ENCODE data around the gene TBCA. TPM values are rescaled to one million over a fixed set of nuclear protein-coding genes. Genes with fewer than 3 reads are reported as not detected.

The TBCA gene
- total RNA-seq, 1 experiment from 2014 or later: 330 TPM

GRCh38 chr5:77644371-77645157, 131.6 kb downstream of the TBCA start:
- Mint-ChIP-seq H3K9me3 (peaks cover 2 to 8% of the 10 kb centered on the region in 2 experiments), H3K4me1 (peaks cover 21 to 49% of the 10 kb centered on the region in 2 experiments), H3K4me3 (peak overlapping the region; percentile 39 to 86; a peak in 4 of 5 replicates), H3K27ac (no peak overlapping the region; a peak in 1 of 7 replicates), H3K36me3 (ENCODE audit: insufficient read depth in 1 of 3, low read depth in 3 of 3) (peaks cover 0 to 1% (median 0%) of the 10 kb centered on the region in 3 experiments; a peak in 1 of 7 replicates), H3K27me3 (ENCODE audit: low read depth) (peaks cover 99% of the 10 kb centered on the region)
- whole genome bisulfite sequencing (ENCODE audit: extremely low coverage, insufficient read length, low lambda C conversion rate): no CpG with 5 or more reads among the region's 33 CpGs
- no peak overlapping the region for H2AFZ ChIP-seq (ENCODE audit: low read length)
- no peaks in the 10 kb centered on the region for H3K4me1 ChIP-seq (ENCODE audit: insufficient read depth, low read length)
- H3K4me2 ChIP-seq (ENCODE audit: insufficient read depth, insufficient read length, low read length): peak overlapping the region; percentile 70
- H4K91ac ChIP-seq (ENCODE audit: insufficient read length, low read depth, low read length): no peak overlapping the region
- H3K23me2 ChIP-seq (ENCODE audit: insufficient read length, low read depth, low read length, poor library complexity, severe bottlenecking): peaks cover 4% of the 10 kb centered on the region
- no peaks in the 10 kb centered on the region for H3K9me3 ChIP-seq (ENCODE audit: control insufficient read depth, low read depth, low read length)
- no peak overlapping the region for H2AK5ac ChIP-seq (ENCODE audit: insufficient read length, low read length)
- H3K4ac ChIP-seq (ENCODE audit: low read depth, low read length): no peak overlapping the region
- H3K27me3 ChIP-seq (ENCODE audit: insufficient read depth, low read length): peaks cover 83% of the 10 kb centered on the region
- H4K20me1 ChIP-seq (ENCODE audit: control insufficient read depth, insufficient read depth, insufficient read length): no peaks in the 10 kb centered on the region
- no peak overlapping the region for H4K8ac ChIP-seq (replicated peaks; ENCODE audit: insufficient read length, low read depth, low read length)
- no peak overlapping the region for H2BK5ac ChIP-seq (ENCODE audit: insufficient read length, low read length)
- H3K79me2 ChIP-seq (ENCODE audit: insufficient read depth, low read length): no peaks in the 10 kb centered on the region
- no peak overlapping the region for H2BK120ac ChIP-seq (ENCODE audit: low read depth, low read length, poor library complexity, severe bottlenecking)
- no peak for TF ChIP-seq CTCF (conservative IDR thresholded peaks at IDR 0.05)
- no peak overlapping the region for H4K5ac ChIP-seq (ENCODE audit: insufficient read length, low read depth, low read length)
- H3T11ph ChIP-seq (ENCODE audit: low read length): no peak overlapping the region
- no peak overlapping the region for H2BK12ac ChIP-seq (ENCODE audit: insufficient read length, low read depth, low read length)
- DNase-seq: peak; percentile 69
- H3K27ac ChIP-seq (ENCODE audit: insufficient read length, low read depth, low read length): no peak overlapping the region
- H3K79me1 ChIP-seq (ENCODE audit: insufficient read depth, low read depth, low read length, poor library complexity, severe bottlenecking): no peaks in the 10 kb centered on the region
- H3K18ac ChIP-seq (ENCODE audit: insufficient read length, low read depth, low read length): no peak overlapping the region
- H2BK20ac ChIP-seq (ENCODE audit: low read depth, low read length, poor library complexity, severe bottlenecking): no peak overlapping the region
- no peak overlapping the region for H3K9ac ChIP-seq (ENCODE audit: extremely low read depth, insufficient read length, low read length)
- no peak overlapping the region for H3K56ac ChIP-seq (ENCODE audit: insufficient read length, low read depth, low read length)
- no peak overlapping the region for H3K14ac ChIP-seq (ENCODE audit: insufficient read depth, low read length)
- H3K23ac ChIP-seq (ENCODE audit: insufficient read length, low read depth, low read length): no peak overlapping the region
- H2BK15ac ChIP-seq (ENCODE audit: low read depth, low read length): no peak overlapping the region

Data from H9 (cell line).